Small intestine (tissue), 7 donors: ENCODE data around the gene CYP27C1. TPM values are rescaled to one million over a fixed set of nuclear protein-coding genes. Genes with fewer than 3 reads are reported as not detected.
"Not testable (repeated sequence)": the region's sequence is repeated elsewhere in the genome, so short reads cannot be mapped to it uniquely, and the experiment has no call there.

Source experiments
- DNase-seq, 2 donors: peaks; one replicate each; pipeline versions ENCODE4 v3.0.0 to v3.0.0-alpha.2; 2013
- FAIRE-seq: peaks from 2 replicates; lab custom pipeline; 2012; peaks lifted over from hg19 to GRCh38; lab: Jason Lieb, UNC
- H3K27ac ChIP-seq, 3 donors: one replicate each; pipeline ENCODE4 v1.5.1; 2013; ENCODE audit warnings: low read length in 2 of 3, mild to moderate bottlenecking in 2 of 3, control low read depth in 1 of 3, inconsistent platforms in 1 of 3, low read depth in 1 of 3, moderate library complexity in 1 of 3
- H3K27me3 ChIP-seq, 3 donors: one replicate each; pipeline ENCODE4 v1.6.1; 2013; ENCODE audit warnings: low read length in 3 of 3, inconsistent platforms in 1 of 3; ENCODE audit not compliant: control insufficient read depth in 3 of 3, insufficient read depth in 3 of 3
- H3K36me3 ChIP-seq, 3 donors: one replicate each; pipeline ENCODE4 v1.6.1; 2013; ENCODE audit warnings: low read length in 3 of 3, inconsistent platforms in 1 of 3, low read depth in 1 of 3, mild to moderate bottlenecking in 1 of 3, moderate library complexity in 1 of 3; ENCODE audit not compliant: control insufficient read depth in 3 of 3, insufficient read depth in 2 of 3
- H3K4me1 ChIP-seq, 3 donors: one replicate each; pipeline ENCODE4 v1.6.1; 2013; ENCODE audit warnings: low read length in 2 of 3, inconsistent platforms in 1 of 3, low read depth in 1 of 3, mild to moderate bottlenecking in 1 of 3, moderate library complexity in 1 of 3; ENCODE audit not compliant: control insufficient read depth in 3 of 3, insufficient read depth in 2 of 3
- H3K4me3 ChIP-seq, 3 donors: one replicate each; pipeline ENCODE4 v1.5.1; 2013; ENCODE audit warnings: low read length in 3 of 3, control low read depth in 1 of 3, inconsistent platforms in 1 of 3, low read depth in 1 of 3, mild to moderate bottlenecking in 1 of 3, moderate library complexity in 1 of 3
- H3K9me3 ChIP-seq, 2 donors: one replicate each; pipeline ENCODE4 v1.6.1; 2013; ENCODE audit warnings: low read depth in 1 of 2, low read length in 1 of 2; ENCODE audit not compliant: control insufficient read depth in 2 of 2, insufficient read depth in 1 of 2
- WGBS, 3 donors: extraction: QIAGEN DNeasy Blood & Tissue Kit; methylation state at CpG; one replicate each; pipeline ENCODE4 v1.1.7; 2013; 5-methylcytosine and 5-hydroxymethylcytosine counted together
- polyA plus RNA-seq, 4 donors: library from polyadenylated mRNA; stranded (reverse) in 3 of 4; unstranded in 1 of 4; fragments of 200-250 nt in 3 of 4; fragments of 120-200 nt in 1 of 4; gene quantifications; one replicate each; pipeline versions ENCODE4 v1.2.1 to v1.2.3, GENCODE V29; 2013
- donor health status: healthy with polysubstance abuse.
- donor health status: control.
- donor health status: control.
- donor health status: Bipolar disorder and iron deficiency.
- donor health status: healthy.

Gene CYP27C1
- polyA plus RNA-seq, 4 donors: 0.24 to 1.2 TPM; not detected in 2

GRCh38 chr2:127228102-127228501 is 8.0 kb upstream of the CYP27C1 start:
- 64 to 71% (median 66%) methylated on average over 5 of the region's 5 CpGs for WGBS, 3 donors
- Histone ChIP-seq H3K36me3 (no peaks in the 10 kb centered on the region), H3K4me3 (no peak overlapping the region), H3K9me3 (peaks cover 0 to 7% of the 10 kb centered on the region in 2 donors), H3K4me1 (peaks cover 3 to 7% (median 5%) of the 10 kb centered on the region in 3 donors), H3K27ac (no peak overlapping the region), H3K27me3 (peaks cover 0 to 10% (median 6%) of the 10 kb centered on the region in 3 donors)
- FAIRE-seq: no peak
- DNase-seq: no peak

- H3K36me3 ChIP-seq, DNase-seq, H3K4me1 ChIP-seq, H3K4me3 ChIP-seq, H3K9me3 ChIP-seq, FAIRE-seq: not testable (repeated sequence)
- H3K27ac ChIP-seq: peak overlapping the region in 1 of 3 donors; percentile 70
- 88 to 95% (median 93%) methylated on average over 5 of the region's 5 CpGs for WGBS, 3 donors
- H3K27me3 ChIP-seq: peaks cover 0 to 11% (median 7%) of the 10 kb centered on the region in 3 donors
These were observed 7.2 kb upstream of the CYP27C1 start for GRCh38 chr2:127227264-127227660.

GRCh38 chr2:127226520-127227263 is 6.6 kb upstream of the CYP27C1 start:
- DNase-seq: peak; percentile 57 to 59
- Histone ChIP-seq H3K36me3 (no peaks in the 10 kb centered on the region), H3K4me1 (peaks cover 3 to 7% (median 5%) of the 10 kb centered on the region in 3 donors), H3K4me3 (no peak overlapping the region), H3K27ac (peak overlapping the region in 1 of 3 donors; percentile 70), H3K27me3 (peaks cover 0 to 14% (median 10%) of the 10 kb centered on the region in 3 donors), H3K9me3 (peaks cover 0 to 7% of the 10 kb centered on the region in 2 donors)
- FAIRE-seq: no peak
- 12 to 14% (median 14%) methylated on average over 10 of the region's 10 CpGs for WGBS, 3 donors

GRCh38 chr2:127226132-127226519 is 6.0 kb upstream of the CYP27C1 start:
- no peak overlapping the region for H3K27ac ChIP-seq

GRCh38 chr2:127225186-127225960 is 5.3 kb upstream of the CYP27C1 start:
- H3K9me3 ChIP-seq: peaks cover 0 to 7% of the 10 kb centered on the region in 2 donors
- H3K27me3 ChIP-seq: peaks cover 0 to 25% (median 15%) of the 10 kb centered on the region in 3 donors
- no peak overlapping the region for H3K27ac ChIP-seq
- DNase-seq: no peak
- 59 to 70% (median 63%) methylated on average over 12 of the region's 12 CpGs for WGBS, 3 donors
- no peak for FAIRE-seq
- H3K36me3 ChIP-seq: no peaks in the 10 kb centered on the region
- H3K4me1 ChIP-seq: peaks cover 3 to 9% (median 7%) of the 10 kb centered on the region in 3 donors
- no peak overlapping the region for H3K4me3 ChIP-seq

More at GRCh38 chr2:127226132-127226519, 6.0 kb upstream of the CYP27C1 start:
- no peaks in the 10 kb centered on the region for H3K36me3 ChIP-seq
- FAIRE-seq (no peak), DNase-seq (no peak)
- WGBS, 3 donors: 19 to 54% (median 34%) methylated on average over 9 of the region's 9 CpGs
- H3K4me1 ChIP-seq: peaks cover 3 to 7% (median 5%) of the 10 kb centered on the region in 3 donors
- H3K4me3 ChIP-seq: no peak overlapping the region
- peaks cover 0 to 7% of the 10 kb centered on the region in 2 donors for H3K9me3 ChIP-seq
- peaks cover 0 to 17% (median 11%) of the 10 kb centered on the region in 3 donors for H3K27me3 ChIP-seq

GRCh38 chr2:127224135-127224534 is 4.0 kb upstream of the CYP27C1 start:
- WGBS, 3 donors: 50 to 63% (median 56%) methylated on average over 5 of the region's 5 CpGs

GRCh38 chr2:127220768-127221527 is 849 bp upstream of the CYP27C1 start:
- FAIRE-seq (no peak), DNase-seq (peak in 1 of 2 donors; percentile 37)
- peaks cover 4 to 14% (median 10%) of the 10 kb centered on the region in 3 donors for H3K4me1 ChIP-seq
- H3K27me3 ChIP-seq: peaks cover 2 to 55% (median 27%) of the 10 kb centered on the region in 3 donors
- H3K36me3 ChIP-seq: no peaks in the 10 kb centered on the region
- H3K4me3 ChIP-seq: peak overlapping the region in 1 of 3 donors; percentile 45
- WGBS, 3 donors: 37 to 40% (median 40%) methylated on average over 31 of the region's 31 CpGs
- H3K9me3 ChIP-seq: peaks cover 0 to 6% of the 10 kb centered on the region in 2 donors
- H3K27ac ChIP-seq: peak overlapping the region in 1 of 3 donors; percentile 33

More at GRCh38 chr2:127224135-127224534, 4.0 kb upstream of the CYP27C1 start:
- not testable (repeated sequence) for H3K36me3 ChIP-seq, H3K9me3 ChIP-seq, H3K27ac ChIP-seq, H3K4me3 ChIP-seq, FAIRE-seq
- peaks cover 0 to 35% (median 19%) of the 10 kb centered on the region in 3 donors for H3K27me3 ChIP-seq
- peaks cover 8 to 13% (median 12%) of the 10 kb centered on the region in 3 donors for H3K4me1 ChIP-seq
- DNase-seq: peak; percentile 39 to 71
